Medulla oblongata (tissue), 1 donor: ENCODE data around the gene ARHGAP10.
"Not testable (repeated sequence)": the region's sequence is repeated elsewhere in the genome, so short reads cannot be mapped to it uniquely, and the experiment has no call there.

Source experiments
- DNase-seq: peaks from one replicate; pipeline ENCODE4 v3.0.0-alpha.2; 2015; ENCODE audit errors: extremely low spot score

ARHGAP10 gene

DNA sequence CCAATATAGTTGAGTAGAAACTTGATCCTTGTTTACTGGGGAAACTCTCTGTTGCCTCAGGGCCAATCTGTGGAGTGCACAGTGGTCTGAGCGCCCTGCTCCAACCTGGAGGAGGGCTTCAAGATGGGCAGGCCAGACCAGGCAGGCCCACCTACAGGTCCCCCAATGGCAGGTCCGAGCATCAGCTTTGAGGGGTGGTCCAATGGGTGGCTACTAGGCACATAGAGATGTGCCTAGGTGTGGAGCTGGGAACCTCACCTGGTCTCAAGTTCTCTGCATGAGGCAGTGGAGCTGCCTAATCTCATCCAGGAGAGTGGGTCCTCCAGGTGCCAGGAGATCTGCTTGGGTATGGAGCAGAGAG, 252.9 kb downstream of the ARHGAP10 start:
- DNase-seq = no peak

DNA sequence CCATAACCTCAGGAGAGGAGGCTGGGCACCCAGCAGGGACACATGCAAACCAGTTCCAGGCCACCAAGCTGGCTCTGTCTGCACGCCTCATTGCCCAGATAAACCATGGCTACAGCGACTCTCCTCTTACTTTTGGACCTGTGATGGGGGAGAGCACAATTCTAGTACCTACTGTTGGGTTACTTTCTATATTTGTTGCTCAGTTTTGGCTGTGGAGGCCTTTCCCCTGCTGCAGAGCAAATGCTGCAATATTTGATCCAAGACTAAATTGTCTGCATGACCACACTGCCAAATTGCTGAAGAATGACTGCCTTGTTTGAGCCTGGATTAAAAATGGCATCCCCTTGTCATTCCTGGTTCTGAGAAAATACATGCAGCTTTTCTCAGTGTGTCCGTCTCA, 253.5 kb downstream of the ARHGAP10 start:
- peak; percentile 32 for DNase-seq

DNA sequence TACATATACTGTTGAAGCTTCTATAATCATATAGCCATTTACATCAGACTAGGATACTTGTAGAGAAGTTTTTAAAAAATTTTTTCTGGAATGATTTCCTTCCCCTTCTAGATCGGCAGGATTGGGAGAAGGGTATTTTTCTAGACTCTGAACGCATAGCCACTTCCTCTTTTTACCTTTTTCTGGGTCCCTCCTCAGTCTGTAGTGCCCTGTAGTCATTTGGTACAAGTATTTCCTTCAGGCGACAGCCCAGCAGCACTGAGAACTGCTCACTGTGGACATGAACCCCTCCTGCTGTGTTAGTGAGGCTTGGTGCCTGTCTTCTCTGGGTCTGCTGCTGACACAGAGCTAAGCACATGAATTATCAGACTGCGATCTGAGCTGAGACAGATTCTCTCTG, 255.4 kb downstream of the ARHGAP10 start:
- DNase-seq = no peak

DNA sequence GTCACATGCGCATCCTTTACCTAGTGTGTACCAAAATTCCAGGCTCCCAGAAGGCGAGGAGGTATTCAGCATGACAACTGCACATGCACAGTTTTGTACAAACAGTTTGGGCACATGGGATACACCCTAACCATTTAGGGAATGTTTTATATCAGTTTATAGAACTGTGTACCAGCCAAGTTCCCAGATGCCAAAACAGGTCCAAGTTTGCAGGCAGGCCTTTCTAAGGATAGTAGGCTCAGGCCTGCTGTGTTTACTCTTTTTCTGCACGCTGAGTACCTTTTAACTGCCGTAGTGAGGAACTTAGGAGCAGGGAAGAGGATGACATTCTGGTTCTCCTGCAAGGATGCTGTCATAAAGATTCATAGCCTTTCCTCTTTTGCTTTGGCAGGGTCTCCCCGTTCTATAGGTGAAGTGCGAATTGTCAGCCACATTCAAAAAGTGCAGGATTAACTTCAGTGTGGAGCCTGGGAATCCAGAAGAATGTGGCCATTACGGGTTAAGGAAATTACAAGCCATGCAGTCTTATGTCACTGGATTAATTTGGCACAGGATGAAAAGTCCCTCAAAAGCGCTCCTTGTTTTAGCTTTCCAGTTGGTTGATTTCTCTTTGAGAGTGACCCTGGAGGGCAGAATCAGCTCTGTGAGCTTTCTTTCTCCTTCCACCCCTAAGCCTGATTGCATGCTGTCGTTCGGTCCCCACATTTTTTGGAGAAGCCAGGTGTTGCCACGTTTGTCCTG, 259.8 kb downstream of the ARHGAP10 start:
- peak; percentile 64 for DNase-seq

DNA sequence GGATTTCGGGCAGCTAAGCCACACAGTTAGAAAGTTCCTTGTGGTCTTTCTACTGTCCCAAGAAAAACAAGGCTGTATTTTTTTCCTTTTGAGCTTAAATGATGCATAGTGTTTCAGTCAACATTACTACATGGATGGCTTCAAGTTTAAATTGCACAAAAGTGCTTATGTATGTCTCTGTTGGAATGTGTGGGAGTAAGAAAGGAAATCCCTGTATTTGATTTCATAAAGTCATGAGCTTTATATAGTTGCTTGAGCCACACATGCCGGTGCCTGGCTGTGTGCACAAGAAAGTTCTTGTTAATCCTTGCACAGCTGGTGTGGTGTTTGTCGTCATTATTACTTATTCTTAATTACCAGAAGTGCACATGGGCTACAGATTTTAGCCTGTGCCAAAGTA, 262.2 kb downstream of the ARHGAP10 start:
- DNase-seq = no peak

DNA sequence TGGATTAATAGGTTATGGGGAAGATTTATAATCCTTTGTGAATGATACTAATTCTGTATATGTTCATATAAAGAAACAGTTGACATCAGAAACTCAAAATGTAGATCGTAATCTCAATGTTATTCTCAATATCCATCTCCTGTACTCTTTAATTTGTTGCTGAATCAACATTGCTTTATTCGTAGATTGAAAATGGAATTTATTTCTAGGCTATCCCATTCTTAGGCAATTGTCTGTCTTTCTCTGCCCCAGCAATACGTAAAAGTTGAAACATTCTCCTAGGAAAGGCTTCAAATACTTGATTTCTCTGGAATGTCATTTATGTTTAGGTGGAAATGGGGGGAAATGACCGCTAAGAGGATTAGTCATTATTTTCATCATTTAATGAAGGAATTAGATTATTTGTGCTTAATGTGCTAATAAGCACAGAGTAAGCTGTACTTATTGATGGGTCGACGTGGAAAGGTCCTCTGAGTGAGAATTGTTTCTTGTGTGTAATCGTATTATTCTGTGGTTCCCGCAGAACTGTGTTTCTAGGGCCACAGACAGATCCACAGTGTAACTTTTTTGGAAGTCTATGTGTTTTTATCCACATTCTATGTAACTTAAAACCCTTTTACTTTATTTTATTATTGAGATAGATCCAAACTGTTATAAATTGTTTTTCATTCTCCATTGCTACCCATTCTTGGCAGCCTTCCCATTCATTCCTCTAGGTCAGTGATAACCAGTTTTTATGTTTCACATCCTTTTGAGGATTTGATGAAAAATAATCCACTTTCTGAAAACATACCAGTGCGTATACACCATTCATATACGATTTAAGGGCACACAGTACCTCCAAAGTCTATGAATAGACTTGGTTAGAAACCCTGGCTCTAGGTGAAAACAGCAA, 262.9 kb downstream of the ARHGAP10 start:
- DNase-seq = no peak

DNA sequence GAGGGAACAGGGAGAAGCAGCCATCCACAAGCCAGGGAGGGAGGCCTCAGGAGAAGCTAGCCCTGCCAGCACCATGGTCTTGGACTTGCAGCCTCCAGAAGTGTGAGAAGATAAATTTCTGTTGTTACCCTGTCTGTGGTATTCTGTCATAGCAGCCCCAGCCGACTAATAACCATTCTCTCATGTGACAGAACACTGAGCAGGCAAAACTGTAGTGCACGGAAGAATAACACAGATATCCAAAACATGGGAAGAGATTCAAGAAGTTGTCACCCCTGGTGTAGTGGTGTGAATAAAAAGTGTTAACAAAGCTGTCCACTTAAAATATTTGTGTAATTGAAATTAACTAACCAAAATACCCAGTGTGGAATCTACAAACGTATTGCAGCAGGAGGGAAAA, 265.0 kb downstream of the ARHGAP10 start:
- no peak for DNase-seq

DNA sequence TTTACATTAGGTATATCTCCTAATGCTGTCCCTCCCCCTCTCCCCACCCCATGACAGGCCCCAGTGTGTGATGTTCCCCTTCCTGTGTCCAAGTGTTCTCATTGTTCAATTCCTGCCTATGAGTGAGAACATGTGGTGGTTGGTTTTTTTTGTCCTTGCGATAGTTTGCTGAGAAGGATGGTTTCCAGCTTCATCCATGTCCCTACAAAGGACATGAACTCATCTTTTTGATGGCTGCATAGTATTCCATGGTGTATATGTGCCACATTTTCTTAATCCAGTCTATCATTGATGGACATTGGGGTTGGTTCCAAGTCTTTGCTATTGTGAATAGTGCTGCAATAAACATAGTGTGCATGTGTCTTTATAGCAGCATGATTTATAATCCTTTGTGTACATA, 268.1 kb downstream of the ARHGAP10 start:
- not testable (repeated sequence) for DNase-seq

DNA sequence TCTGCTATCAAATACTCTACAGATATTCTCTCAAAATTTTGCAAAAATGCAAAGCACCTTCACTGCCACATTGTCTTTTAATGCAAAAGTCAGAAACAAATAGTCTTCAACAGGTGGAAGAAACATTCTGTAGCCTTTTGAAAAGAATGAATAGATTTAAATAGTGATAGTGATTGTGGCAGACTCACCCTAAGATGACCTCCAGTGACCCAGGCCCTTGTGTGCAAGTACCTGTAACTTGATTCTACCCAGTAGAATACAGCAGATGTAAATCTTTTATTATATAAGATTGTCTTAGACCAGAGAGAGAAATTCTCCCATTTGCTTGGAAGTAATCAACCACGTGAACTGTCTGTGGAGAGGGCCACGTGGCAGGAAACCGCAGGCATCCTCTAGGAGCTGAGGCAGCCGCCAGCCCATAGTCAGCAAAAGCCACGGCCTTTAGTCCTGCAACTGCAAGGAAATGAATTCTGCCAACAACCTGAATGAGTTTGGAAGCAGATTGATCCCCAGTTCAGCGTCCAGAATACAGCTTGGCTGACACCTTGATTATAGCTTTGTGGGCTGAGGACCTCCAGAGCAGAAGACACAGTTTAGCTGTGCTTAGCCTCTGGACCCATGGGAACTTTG, 272.5 kb downstream of the ARHGAP10 start:
- DNase-seq = peak; percentile 28

DNA sequence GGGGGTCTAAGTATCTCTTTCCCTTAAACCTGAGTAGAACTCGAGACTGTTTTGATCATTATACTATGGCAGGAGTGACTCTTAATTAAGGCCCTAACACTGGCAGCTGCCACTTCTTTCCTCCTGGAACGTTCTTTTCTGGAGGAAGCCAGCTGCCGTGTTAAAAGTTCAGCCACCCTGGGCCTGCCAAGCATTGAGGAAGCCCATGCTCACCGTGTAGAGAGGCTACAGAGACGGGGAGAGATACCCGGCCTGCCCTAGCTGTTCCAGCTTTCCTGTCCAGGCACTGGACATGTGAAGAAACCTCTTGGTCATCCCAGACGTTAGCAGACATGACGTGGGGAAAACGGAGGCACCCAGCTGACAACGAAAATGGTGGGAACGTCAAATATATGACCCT, 274.1 kb downstream of the ARHGAP10 start:
- no peak for DNase-seq

DNA sequence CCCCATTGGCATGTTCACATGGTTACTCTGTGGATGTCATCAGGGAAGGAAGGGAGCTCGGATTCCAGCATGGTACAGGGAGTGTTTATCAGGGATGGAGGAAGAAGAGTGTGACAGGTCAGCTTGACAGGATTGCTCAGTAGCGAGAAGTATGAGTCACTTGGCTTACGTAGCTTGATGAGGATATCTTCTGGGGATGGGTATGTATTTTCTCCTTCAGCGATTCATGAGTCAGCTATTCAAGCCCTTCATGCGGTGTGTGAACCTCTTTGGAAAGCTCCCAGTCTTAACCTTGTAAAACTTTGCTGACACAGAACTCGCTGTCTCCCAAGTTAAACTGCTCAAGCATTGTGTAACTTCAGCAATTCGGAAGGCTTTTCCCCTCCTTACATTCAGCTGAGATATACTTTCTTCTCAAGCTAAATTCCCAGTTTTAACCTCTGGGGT, 275.4 kb downstream of the ARHGAP10 start:
- no peak for DNase-seq

DNA sequence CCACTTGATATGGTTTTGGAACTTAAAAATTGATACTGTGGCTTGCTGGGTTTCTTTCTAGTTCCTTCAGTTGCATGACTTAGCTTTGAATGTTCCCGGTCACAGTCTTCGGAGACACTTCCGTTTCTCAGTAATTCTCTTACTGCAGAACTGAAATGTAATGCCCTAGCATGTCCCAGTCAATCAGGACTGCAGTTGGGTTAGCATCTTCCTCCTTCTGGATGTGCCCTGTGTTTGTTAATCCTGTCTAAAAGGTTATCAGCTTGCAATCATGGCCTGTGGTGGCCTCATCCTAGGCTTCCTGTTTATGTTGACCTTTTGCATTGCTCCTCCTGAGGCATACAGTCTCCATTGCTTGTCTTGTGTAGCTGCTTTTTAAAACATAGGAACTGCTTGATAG, 275.9 kb downstream of the ARHGAP10 start:
- DNase-seq = no peak

DNA sequence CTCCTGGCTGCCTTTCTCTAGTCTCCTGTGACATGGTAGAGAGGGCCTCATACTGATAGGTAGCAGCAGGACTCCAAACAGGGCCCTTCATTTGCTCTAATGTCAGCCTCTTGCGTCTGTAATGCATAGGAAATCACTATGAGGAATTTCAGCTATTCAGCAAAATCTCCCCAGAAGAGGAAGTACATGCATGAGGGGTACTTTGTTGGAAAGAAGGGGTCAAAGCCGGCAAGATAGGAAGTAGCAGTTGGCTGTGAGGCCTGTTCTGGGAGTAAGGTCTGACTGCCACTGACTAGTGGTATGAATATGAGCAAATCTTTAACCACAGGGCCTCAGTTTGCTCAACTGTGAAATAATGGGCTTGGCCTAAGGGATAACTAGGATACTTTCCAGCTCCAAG, 283.2 kb downstream of the ARHGAP10 start:
- DNase-seq = peak; percentile 25

DNA sequence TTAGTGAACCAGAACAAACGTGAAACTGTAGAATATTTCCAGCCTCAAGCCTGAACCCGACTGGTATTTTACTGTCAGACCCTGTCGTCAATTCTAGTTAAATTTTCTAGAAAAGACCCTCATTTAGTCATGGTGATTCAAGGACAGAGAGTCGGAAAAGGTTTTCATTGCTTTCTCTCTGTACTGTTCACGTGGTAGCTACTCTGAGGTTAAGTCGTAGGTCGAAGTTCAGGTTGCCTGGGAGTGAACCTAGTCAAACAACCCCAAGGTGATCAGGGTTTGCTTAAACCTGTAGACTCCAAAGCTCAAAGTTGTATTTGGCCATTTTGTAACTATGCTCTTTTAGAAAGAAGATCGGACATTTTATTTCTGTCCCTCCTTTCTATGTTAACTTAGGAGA, 283.6 kb downstream of the ARHGAP10 start:
- DNase-seq = no peak

DNA sequence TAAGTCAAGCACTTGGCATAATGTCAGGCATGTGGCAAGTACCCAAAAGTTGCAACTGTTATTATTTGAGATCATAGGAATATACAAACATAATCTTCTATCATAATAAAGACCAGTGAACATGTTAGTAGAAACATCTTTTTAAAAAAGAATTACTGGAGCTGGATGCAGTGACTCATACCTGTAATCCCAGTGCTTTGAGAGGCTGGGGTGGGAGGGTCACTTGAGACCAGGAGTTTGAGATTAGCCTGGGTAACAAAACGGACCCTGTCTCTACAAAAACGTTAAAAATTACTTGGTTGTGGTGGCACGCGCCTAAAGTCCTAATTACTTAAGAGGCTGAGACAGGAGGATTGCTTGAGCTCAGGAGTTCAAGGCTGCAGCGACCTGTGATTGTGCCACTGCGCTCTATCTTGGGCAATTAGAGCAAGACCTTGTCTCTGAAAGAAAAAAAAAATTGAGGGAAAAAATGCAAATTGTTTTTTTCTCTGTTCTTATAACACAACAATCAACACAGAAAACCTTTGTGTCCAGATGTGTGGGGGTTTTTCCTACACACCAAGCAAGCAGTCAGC, 284.3 kb downstream of the ARHGAP10 start:
- DNase-seq = no peak

DNA sequence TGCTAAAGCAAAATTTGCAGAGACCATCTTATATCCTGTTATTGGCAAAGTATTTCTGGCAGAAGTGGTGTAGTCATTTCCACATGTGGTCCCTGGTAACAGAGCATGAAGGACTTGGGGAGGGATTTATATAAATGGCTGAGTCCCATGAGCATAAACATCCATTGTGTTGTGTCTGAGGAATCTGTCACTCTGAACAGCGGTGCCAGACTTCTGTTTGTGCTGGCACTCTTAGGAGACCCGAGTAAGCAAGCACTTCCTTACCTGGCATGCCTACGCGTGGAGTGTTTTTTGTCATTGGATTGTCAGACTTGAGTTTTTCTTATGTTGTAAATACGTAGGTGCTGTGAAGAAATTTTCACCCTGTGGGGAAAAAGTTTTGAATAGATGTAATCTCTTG, 285.9 kb downstream of the ARHGAP10 start:
- peak; percentile 16 for DNase-seq

DNA sequence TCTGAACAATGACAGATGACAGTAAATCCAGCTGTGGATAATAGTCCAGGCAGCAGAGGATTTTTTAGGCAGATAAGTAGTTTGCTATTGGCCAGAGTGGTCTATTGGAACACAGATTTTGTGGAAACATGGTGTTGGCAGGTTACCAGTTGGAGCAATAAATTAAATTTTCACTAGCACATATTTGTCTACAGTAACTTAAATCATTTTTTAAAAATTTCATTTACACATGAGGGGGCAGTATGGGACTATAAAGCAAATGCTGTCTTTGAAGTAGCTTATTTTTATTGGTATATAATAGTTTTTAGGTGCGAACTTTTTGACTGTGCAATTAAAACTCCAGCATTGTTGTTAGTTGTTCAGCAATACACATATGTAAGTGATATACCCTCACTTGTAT, 289.8 kb downstream of the ARHGAP10 start:
- DNase-seq = no peak

DNA sequence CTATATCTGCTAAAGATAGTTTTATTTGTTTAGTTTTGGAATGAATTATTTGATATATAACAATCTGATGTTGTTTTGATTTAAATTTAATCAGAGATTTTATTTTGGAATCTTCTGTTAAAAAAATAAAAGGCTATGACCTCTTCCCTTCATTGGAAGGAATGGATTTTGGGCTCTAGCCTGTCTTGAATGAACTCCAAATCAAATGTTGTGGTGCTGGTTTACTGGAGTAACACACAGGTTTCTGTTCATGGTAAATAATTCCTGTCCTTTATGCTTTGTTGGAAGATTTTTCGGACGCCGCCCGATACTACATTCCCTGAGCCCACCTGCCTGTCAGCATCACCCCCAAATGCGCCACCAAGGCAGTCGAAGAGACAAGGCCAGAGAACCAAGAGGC, 291.1 kb downstream of the ARHGAP10 start:
- no peak for DNase-seq

DNA sequence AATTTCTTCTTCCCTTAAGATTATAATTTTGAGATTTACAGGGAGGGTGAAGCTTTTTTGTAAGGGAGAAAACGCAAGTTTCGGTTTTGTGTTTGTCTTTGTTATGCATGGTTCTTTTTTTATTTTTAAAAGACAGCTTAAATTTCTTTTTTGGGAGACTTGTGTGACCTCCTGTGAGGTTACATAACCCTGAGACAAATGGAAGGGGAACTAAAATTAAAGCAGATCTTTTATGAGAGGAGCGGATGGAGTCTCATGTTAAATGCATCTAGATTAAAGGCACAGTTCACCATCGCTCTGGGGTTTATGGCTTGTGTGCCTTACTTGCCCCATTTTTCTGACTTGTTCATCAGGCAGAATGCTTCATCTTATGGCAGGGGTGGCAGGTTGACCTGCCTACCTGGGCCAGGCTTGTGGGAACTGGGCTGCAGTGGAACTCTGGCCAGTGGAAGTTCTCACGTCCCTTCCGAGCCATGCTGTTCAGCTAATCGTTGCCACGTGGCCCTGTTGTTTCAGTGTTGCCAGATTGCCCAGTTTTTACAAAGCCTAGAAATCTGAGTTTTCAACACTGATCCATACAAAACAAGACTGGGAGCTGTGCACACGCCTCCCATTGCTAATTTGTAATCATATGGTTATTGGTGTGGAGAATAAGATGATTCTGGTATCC, 291.8 kb downstream of the ARHGAP10 start:
- no peak for DNase-seq

DNA sequence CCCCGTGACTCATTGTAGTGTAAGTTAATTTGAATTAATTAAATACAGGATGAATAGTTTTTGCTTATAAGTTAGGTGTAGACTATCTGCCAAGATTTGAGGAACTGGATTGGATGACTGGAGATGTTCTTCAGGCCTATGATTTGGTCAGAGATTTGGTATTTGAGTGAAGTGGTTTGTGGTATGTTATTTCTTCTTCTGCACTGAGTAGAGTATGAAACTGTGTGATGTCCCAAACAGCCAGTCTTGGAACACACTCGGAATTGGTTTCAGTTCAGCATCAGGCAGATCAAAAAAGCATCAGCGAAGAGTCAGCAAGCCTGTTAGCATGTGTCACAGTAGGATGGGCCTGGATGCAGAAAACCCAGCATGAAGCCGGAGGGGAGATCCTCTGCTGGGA, 294.1 kb downstream of the ARHGAP10 start:
- DNase-seq = no peak

DNA sequence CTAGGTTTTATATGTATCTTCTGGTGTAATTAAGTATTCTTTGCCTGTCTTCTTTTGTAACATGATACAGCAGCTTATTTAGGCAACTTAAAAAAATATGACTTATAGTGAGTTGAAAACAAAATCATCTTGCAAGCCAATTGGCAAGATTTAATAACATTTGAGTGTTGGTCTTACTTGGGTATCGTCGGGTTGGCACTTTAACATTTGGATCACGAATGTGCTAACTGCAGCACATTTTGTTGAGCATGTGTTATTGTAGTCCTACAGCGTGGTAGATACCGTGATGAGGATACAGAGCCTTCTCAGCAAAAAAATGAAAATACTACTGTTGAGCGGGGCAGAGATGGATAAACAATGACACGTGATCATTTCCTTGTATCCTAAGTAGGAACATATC, 295.3 kb downstream of the ARHGAP10 start:
- no peak for DNase-seq

DNA sequence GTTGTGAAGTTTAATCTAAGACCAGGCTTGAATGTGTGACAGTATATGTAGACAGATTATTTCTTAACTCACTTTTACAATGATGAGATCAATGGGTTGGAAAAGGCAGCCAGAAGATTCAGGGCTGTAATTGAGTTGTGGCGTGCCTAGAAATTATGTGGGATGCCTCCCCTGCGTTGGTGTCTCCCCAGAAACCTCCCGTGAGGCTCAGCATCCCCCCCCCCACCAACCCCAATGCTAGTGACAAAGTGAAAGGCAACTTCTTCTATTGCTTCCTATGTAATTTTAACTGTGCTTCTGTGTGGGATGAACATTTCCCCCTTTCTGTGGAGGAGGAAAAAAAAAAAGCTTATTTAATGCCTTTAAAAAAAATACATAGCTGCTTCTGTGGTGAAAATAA, 297.9 kb downstream of the ARHGAP10 start:
- no peak for DNase-seq
